Activated T-cell treated with anti-CD3 and anti-CD28 coated beads, Interleukin-2, amount 50 U/mL, for 24 hours (primary cell): ENCODE data around the gene CPT1C.
A peak's percentile ranks its signal among the peaks of the same experiment; 100 is the strongest.

Source experiments
- DNase-seq: peaks from one replicate; pipeline ENCODE4 v3.0.0-alpha.2; 2020
- H3K27ac Mint-ChIP-seq: 2 replicates; pipeline ENCODE4 v1.8.0; 2020; ENCODE audit warnings: mild to moderate bottlenecking, mixed read lengths
- H3K27me3 Mint-ChIP-seq: 2 replicates; pipeline ENCODE4 v1.8.0; 2020; ENCODE audit warnings: mixed read lengths
- H3K36me3 Mint-ChIP-seq: 2 replicates; pipeline ENCODE4 v1.8.0; 2020; ENCODE audit warnings: low read depth, mixed read lengths
- H3K4me1 Mint-ChIP-seq: 2 replicates; pipeline ENCODE4 v1.8.0; 2020; ENCODE audit warnings: low read depth, mixed read lengths
- H3K4me3 Mint-ChIP-seq: 2 replicates; pipeline ENCODE4 v1.8.0; 2020; ENCODE audit warnings: mild to moderate bottlenecking, moderate library complexity, mixed read lengths
- H3K9me3 Mint-ChIP-seq: 2 replicates; pipeline ENCODE4 v1.8.0; 2020; ENCODE audit warnings: mixed read lengths

CPT1C gene

DNA sequence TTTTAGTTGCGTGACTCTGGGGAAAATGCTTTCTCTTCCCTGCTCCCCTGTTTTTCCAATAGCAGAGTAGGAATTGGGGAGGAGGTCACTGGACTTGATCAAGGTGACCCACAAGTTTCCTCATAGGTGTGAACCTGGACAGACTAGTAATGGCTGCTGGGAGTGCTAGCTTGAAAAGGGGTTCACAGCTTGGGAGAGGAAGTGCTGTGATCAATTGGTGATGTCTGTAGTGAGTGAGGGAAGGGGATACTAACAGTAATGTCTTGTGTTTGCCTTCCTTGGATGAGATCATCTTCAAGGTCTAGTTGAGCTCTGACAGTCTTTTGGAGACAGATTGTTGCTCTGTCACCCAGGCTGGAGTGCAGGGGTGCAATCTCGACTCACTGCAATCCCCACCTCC lies 23.4 kb upstream of the CPT1C start:
- Mint-ChIP-seq H3K36me3 (peaks cover 69% of the 10 kb centered on the region), H3K9me3 (no peaks in the 10 kb centered on the region), H3K27me3 (no peaks in the 10 kb centered on the region), H3K27ac (peak overlapping the region; percentile 99), H3K4me3 (peak overlapping the region; percentile 99), H3K4me1 (peaks cover 45% of the 10 kb centered on the region)
- no peak for DNase-seq

DNA sequence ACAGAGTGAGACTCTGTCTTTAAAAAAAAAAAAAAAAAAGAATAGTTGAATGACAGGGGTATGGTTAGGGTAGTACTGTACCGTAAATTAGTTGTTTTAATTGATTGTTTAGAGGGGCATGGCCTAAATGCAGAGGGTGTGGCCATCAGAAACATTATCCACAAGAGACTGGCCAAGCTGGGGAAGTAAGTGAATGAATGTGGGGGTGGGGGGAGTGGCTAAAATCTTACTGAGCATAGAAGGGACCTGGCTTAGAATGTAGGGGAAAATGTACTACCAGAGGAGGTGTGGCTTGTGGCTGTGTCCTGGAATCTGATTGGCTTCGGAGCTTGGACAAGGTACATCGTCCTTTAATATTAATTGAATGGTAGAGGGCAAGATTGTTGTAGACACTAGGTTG lies 21.4 kb upstream of the CPT1C start:
- Mint-ChIP-seq H3K4me3 (no peak overlapping the region), H3K36me3 (peaks cover 56% of the 10 kb centered on the region), H3K27me3 (no peaks in the 10 kb centered on the region), H3K4me1 (peaks cover 24% of the 10 kb centered on the region), H3K9me3 (no peaks in the 10 kb centered on the region), H3K27ac (no peak overlapping the region)
- no peak for DNase-seq

DNA sequence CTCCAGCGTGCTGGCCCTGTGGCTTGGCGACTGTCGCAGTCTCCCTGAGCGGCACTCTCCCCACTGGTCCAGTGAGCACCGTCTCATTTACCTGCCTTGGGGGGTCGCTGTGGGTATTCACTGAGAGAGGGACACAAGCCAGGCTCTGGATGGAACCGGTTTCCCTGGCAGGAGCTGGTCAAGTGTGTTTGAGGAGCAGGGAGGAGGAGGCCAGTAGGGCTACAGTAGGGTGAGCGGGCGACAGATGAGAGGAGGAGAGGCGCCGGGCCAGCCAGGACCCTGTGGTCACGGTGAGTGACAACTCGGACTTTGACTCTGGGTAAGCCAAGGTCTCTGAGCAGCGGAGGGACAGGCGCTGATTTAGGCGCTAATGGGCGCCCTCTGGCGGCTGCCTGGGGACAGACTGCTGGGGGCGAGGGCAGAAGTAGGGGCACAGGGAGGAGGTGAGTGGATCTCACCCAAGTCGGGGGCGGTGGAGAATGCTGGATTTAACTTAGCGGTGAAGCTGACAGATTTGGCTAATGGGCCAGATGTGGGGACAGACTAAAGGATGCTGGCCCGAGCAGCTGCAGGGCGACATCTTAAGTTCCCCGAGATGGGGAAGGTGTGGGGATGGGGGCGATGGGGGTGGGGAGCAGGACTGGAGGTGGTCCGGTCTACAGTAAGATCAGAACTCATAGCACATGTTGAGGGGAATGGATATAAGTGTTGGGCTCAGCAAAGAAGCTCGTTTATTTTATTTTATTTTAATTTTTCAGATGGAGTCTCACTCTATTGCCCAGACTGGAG lies 18.6 kb upstream of the CPT1C start:
- DNase-seq: peak; percentile 85
- no peak overlapping the region for H3K27ac Mint-ChIP-seq
- peaks cover 18% of the 10 kb centered on the region for H3K4me1 Mint-ChIP-seq
- H3K9me3 Mint-ChIP-seq: no peaks in the 10 kb centered on the region
- H3K4me3 Mint-ChIP-seq: no peak overlapping the region
- no peaks in the 10 kb centered on the region for H3K27me3 Mint-ChIP-seq
- H3K36me3 Mint-ChIP-seq: peaks cover 46% of the 10 kb centered on the region

DNA sequence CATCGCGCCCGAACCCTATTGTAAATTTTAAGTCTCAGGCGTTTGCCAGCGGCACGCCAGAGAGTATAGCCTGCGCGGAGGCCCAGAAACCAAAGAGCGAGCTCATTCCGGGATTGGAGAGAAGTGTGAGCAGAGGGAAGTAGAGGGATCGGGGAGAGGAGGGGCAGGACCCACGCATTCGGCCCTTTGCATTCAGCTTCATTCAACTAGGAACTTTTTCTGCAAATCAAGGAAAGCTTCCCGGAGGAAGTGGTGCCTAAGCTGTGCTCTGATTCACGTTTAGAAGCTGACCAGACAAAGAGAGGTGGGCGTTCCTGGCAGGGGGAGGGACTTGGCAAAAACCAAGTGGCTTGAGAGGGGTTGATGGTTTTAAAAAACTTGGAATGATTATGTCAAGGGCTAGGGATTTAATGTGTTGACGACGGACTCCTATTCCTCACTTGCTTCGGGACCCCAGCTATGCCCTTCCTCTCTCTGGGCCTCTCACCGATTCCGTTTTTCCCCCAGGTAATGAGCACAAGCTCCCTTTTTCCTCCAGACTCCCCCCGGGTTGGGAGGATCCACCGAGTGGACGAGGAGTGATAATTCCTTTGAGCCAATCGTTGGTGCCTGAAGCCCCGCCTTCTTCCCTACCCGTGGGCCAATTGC lies 14.7 kb upstream of the CPT1C start:
- peak overlapping the region; percentile 99 for H3K4me3 Mint-ChIP-seq
- H3K4me1 Mint-ChIP-seq: peaks cover 39% of the 10 kb centered on the region
- no peaks in the 10 kb centered on the region for H3K27me3 Mint-ChIP-seq
- no peaks in the 10 kb centered on the region for H3K9me3 Mint-ChIP-seq
- H3K36me3 Mint-ChIP-seq: peaks cover 52% of the 10 kb centered on the region
- peak overlapping the region; percentile 99 for H3K27ac Mint-ChIP-seq
- no peak for DNase-seq

DNA sequence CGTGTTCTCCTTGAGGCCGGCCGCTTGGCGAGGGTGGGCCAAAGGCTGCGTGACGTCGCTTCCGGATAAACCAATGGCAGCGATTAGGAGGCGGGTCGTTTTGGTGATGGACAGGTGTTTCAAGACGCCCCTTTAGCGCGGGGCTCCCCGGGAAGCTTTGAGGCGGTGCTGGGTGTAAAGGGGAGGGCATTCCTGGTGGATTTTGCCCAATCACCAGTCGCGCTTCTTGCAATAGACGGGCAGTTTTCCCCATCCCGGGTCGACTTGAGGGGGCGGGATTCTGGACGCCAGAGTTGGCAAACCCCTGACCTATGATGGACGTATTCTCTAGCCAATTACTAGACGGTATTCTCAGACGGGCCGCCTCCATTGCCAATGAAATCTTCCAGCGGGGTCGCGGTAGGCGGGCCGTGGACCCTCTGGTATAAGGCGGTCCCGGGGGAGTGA lies 14.1 kb upstream of the CPT1C start:
- peak; percentile 98 for DNase-seq
- H3K27ac Mint-ChIP-seq: peak overlapping the region; percentile 99
- H3K9me3 Mint-ChIP-seq: no peaks in the 10 kb centered on the region
- H3K4me1 Mint-ChIP-seq: peaks cover 40% of the 10 kb centered on the region
- no peaks in the 10 kb centered on the region for H3K27me3 Mint-ChIP-seq
- peak overlapping the region; percentile 99 for H3K4me3 Mint-ChIP-seq
- H3K36me3 Mint-ChIP-seq: peaks cover 54% of the 10 kb centered on the region

DNA sequence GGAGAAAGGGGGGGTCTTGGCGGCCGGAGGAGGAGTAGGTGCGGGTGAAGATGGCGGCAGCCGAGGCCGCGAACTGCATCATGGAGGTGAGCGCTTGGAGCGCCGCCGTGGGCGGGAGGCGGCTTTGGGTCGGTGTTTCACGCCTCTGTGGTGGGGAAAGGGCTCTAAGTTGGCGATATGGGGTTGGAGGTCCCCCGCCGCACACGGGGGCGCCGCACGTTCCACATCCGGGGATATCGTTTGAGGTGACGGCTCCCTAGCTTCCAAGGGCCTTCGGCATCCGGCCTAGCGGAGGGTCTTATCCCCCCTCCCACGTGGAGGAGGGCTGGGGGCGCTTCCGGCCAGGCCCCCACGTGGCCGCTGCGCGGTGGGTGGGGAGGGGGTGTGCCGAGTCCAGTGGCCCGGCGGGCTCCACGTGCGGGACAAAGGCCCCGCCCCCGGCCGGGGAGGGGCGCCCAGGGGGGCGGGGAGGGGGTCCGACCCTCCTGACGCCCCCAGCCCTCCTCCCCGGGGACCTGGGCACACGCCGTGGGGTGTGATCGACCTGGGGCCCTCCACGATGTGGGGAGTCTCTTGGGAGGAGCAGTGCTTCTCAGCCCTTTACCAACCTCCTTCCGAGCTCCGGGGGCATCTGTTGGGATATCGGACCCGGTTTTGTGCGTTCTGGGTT lies 13.6 kb upstream of the CPT1C start, which contains the start of gene PRMT1:
TSS of gene PRMT1 (plus strand) at position 41 of the 670 bp plus-strand sequence. CDS start at position 51, 10 bp downstream.
- Mint-ChIP-seq H3K9me3 (no peaks in the 10 kb centered on the region), H3K36me3 (peaks cover 54% of the 10 kb centered on the region), H3K4me1 (peaks cover 40% of the 10 kb centered on the region), H3K4me3 (peak within 1 kb of the TSS; percentile 99), H3K27ac (peak within 1 kb of the TSS; percentile 99), H3K27me3 (no peaks in the 10 kb centered on the region)
- no peak for DNase-seq

DNA sequence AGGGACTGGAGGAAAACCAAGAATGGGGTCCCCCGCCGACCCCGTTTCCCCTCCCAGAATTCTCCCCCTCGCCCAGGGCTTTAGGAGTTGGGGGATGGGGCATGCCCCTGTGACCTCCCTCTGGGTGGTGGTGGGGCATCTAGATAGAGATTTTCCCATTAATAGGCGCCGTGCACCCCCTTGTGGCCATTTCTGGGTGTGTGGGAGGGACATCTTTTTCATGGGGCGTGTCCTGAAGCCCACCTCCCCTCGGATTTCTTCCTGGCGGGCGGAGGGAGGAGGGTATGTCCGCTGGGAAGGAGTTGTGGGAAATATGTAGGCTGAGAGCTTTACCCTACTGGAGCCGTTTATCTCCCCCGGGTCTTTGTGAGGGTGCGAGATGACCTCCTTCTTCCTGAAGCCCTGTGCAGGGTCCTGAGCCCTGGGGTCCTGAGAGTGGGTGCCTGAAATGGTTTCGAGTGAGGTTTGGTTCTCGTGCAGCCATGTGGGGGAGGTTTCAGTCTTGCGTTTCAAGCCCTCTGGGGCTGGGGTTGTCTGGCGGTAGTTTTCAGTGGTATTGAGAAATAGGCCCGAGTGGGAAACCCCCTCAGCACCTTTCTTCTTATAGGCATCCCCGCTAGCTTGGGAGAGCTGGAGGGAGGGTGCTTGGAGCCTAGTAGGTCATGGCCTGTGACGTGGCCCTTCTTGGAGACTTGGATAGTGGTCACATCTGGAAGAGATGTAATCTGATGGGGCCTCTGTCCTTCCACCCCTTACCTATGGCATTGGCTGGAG lies 12.8 kb upstream of the CPT1C start:
- Mint-ChIP-seq H3K27me3 (no peaks in the 10 kb centered on the region), H3K27ac (peak overlapping the region; percentile 97), H3K36me3 (peaks cover 59% of the 10 kb centered on the region), H3K4me1 (peaks cover 41% of the 10 kb centered on the region), H3K4me3 (peak overlapping the region; percentile 99), H3K9me3 (no peaks in the 10 kb centered on the region)
- peak; percentile 87 for DNase-seq

DNA sequence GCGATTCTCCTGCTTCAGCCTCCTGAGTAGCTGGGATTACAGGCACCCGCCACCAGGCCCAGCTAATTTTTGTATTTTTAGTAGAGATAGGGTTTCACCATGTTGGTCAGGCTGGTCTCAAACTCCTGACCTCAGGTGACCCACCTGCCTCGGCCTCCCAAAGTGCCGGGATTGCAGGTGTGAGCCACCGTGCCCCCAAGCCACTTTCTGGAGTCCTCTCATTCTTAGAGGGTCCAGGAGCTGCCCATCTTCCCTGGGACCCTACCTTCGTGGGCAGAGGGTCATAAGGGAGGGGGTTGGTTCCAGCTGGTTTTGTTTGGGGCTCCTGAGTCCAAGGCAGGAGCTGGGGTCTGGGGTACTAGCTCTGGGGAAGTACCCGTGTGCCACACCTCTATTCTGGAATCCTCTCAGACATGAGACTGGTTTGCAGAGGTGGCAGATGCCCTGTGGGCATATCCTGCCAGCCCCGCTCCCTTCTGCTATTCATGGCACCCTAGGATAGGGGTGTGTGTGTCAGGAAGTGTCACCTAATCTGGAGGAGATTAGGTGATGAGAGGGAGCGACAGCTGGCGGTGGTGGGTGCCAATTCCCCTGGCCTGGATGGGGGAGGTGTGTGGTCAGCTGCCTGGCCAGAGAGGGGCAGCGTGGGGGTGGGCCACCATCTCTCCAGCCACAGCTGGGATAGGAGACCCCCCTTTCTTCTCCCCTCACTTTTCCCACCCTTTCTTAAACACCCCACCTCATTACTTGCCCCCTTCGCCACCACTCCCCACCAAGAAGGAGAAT lies 11.7 kb upstream of the CPT1C start:
- Mint-ChIP-seq H3K9me3 (no peaks in the 10 kb centered on the region), H3K4me3 (peak overlapping the region; percentile 99), H3K4me1 (peaks cover 46% of the 10 kb centered on the region), H3K27ac (peak overlapping the region; percentile 97), H3K36me3 (peaks cover 64% of the 10 kb centered on the region), H3K27me3 (no peaks in the 10 kb centered on the region)
- DNase-seq: no peak

DNA sequence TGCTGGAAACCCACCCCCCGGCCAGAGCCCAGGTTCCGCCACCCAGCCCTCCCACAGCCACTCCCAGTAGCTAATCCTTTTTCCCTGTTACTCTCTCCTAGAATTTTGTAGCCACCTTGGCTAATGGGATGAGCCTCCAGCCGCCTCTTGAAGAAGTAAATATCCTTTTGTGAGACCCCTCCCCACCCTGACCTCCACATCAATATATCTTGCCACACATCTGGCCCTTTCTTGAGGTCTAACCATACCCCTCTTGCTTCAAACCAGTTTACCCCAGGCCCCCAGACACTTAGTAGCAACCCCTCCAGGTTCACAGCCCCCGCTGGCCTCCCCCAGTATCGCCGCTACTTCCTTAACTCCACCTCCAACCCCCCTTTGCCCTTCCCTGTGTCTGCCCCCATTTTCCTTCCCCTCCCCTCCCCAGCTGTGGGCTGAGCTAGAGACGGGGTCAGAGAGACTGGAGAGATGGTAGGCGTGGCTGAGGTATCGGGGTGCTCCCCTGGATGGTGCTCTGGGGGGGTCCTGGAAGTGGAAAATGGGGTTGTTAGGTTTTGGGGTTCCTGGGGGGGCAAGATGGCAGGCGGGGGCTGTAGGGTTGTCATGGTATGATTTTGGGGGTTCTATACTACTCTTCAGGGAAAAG lies 11.0 kb upstream of the CPT1C start:
- Mint-ChIP-seq H3K36me3 (peaks cover 70% of the 10 kb centered on the region), H3K27me3 (no peaks in the 10 kb centered on the region), H3K9me3 (no peaks in the 10 kb centered on the region), H3K27ac (peak overlapping the region; percentile 97), H3K4me3 (peak overlapping the region; percentile 99), H3K4me1 (peaks cover 46% of the 10 kb centered on the region)
- no peak for DNase-seq

DNA sequence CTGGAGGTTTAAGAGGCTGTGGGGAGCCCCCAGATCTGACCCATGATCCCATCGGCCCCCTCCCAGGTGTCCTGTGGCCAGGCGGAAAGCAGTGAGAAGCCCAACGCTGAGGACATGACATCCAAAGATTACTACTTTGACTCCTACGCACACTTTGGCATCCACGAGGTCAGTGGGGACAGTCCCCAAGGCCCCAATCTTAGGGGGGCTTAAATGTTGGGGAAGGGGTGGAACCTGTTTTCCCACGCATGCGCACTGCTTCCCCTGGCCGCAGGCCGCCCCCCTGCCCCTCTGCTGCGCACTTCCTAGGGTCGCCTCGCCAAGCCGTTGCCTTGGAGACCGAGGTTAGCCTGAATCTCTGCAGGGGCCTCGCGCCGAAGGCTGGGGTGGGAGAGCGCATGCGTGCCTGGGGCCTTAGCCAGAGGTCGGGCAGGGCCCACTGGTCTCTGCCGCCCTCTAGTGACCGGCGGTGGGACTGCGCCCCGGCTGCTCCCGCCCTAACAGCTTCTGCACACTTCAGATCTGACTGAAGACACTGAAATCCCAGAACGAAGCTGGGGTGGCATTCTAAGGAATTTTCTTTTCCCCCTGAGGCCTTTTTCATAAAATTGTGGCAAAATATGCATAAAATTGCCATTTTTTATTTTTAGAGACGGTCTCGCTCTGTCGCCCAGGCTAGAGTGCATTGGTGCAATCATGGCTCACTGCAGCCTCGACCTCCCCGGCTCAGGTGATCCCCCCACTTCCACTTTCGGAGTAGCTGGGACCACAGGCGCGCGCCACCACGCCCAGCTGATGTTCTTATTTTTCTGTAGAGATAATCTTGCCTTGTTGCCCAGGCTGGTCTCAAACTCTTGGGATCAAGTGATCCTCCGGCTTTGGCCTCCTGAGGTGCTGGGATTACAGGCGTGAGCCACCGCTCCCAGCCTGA lies 10.2 kb upstream of the CPT1C start:
- DNase-seq: peak; percentile 98
- H3K36me3 Mint-ChIP-seq: peaks cover 78% of the 10 kb centered on the region
- H3K4me1 Mint-ChIP-seq: peaks cover 49% of the 10 kb centered on the region
- H3K4me3 Mint-ChIP-seq: peak overlapping the region; percentile 99
- H3K9me3 Mint-ChIP-seq: no peaks in the 10 kb centered on the region
- H3K27me3 Mint-ChIP-seq: no peaks in the 10 kb centered on the region
- H3K27ac Mint-ChIP-seq: peak overlapping the region; percentile 97

DNA sequence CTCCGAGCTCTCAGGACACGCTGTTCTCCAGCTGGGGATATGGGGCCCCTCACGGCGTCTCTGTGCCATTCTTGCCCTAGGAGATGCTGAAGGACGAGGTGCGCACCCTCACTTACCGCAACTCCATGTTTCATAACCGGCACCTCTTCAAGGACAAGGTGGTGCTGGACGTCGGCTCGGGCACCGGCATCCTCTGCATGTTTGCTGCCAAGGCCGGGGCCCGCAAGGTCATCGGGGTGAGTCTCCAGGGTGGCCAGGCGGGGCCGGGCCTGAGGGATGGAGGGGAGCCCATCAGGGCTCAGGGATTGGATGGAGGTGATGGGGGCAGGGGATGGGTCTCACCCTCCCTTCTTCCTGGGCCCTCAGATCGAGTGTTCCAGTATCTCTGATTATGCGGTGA lies 9.1 kb upstream of the CPT1C start:
- no peaks in the 10 kb centered on the region for H3K9me3 Mint-ChIP-seq
- peaks cover 82% of the 10 kb centered on the region for H3K36me3 Mint-ChIP-seq
- H3K4me3 Mint-ChIP-seq: no peak overlapping the region
- H3K27ac Mint-ChIP-seq: peak overlapping the region; percentile 50
- peaks cover 43% of the 10 kb centered on the region for H3K4me1 Mint-ChIP-seq
- DNase-seq: no peak
- H3K27me3 Mint-ChIP-seq: no peaks in the 10 kb centered on the region

DNA sequence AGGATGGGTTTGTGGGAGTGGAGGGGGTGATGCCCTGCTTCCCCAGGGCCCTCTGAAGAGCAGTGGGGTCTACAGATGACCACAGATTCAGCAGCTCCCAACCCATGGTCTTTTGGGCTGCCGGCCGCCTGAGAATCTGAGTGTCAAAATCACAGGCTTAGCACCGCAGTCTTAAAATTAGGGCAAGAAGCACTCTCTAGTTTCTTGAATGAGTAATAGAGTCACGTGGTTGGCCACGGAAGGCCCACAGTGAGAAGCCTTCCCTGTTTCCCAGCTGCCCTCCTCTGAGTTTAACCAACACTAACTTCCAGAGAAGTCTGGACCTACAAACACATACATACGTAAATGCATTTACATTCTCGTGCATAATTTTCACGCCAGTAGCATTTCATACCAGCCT lies 8.6 kb upstream of the CPT1C start:
- Mint-ChIP-seq H3K4me3 (no peak overlapping the region), H3K36me3 (peaks cover 82% of the 10 kb centered on the region), H3K27me3 (no peaks in the 10 kb centered on the region), H3K27ac (peak overlapping the region; percentile 50), H3K4me1 (peaks cover 46% of the 10 kb centered on the region), H3K9me3 (no peaks in the 10 kb centered on the region)
- no peak for DNase-seq
